Activated CD4-positive, alpha-beta T cell treated with anti-CD3 and anti-CD28 coated beads, Interleukin-10, Interleukin-2, amounts not matched to agents 100 ng/mL and 50 ng/mL, durations not matched to agents 16 hours and 8 hours (primary cell): ENCODE data around the gene RNU4-1.
"Not testable (repeated sequence)": the region's sequence is repeated elsewhere in the genome, so short reads cannot be mapped to it uniquely, and the experiment has no call there.

Experiments
- DNase-seq: peaks from one replicate; pipeline ENCODE4 v3.0.0-alpha.2; 2020

Gene RNU4-1

GRCh38 chr12:120292661-120293531 is at the start of gene RNU4-1:
RNU4-1 (minus strand) TSS chr12:120293237.
- DNase-seq: peak; percentile 96

- DNase-seq: no peak
Observed at GRCh38 chr12:120342175-120343038, 49.4 kb upstream of the RNU4-1 start.

- DNase-seq: no peak
Observed at GRCh38 chr12:120339256-120339655, 46.2 kb upstream of the RNU4-1 start.

GRCh38 chr12:120337730-120338129 is 44.7 kb upstream of the RNU4-1 start:
- no peak for DNase-seq

- DNase-seq: not testable (repeated sequence)
Observed at GRCh38 chr12:120336392-120336791, 43.4 kb upstream of the RNU4-1 start.

GRCh38 chr12:120335447-120335846 is 42.4 kb upstream of the RNU4-1 start:
- DNase-seq: peak; percentile 35

- DNase-seq: no peak
Observed at GRCh38 chr12:120332523-120332922, 39.5 kb upstream of the RNU4-1 start.

- no peak for DNase-seq
Observed at GRCh38 chr12:120332041-120332440, 39.0 kb upstream of the RNU4-1 start.

GRCh38 chr12:120331390-120331789 is 38.4 kb upstream of the RNU4-1 start:
- DNase-seq: no peak

- no peak for DNase-seq
Observed at GRCh38 chr12:120328228-120328627, 35.2 kb upstream of the RNU4-1 start.

- DNase-seq: no peak
Observed at GRCh38 chr12:120327593-120327992, 34.6 kb upstream of the RNU4-1 start, which contains the start of gene PLA2G1B. PLA2G1B (minus strand) TSS chr12:120327779; CDS start chr12:120327753, 26 bp downstream.

- DNase-seq: no peak
Observed at GRCh38 chr12:120324841-120325417, 31.9 kb upstream of the RNU4-1 start.

- DNase-seq: no peak
Observed at GRCh38 chr12:120323772-120324171, 30.7 kb upstream of the RNU4-1 start.

GRCh38 chr12:120321382-120322202 is 28.6 kb upstream of the RNU4-1 start:
- no peak for DNase-seq

GRCh38 chr12:120317224-120318105 is 24.4 kb upstream of the RNU4-1 start:
- peak; percentile 100 for DNase-seq

GRCh38 chr12:120316798-120317223 is 23.8 kb upstream of the RNU4-1 start:
- DNase-seq: no peak

- DNase-seq: peak; percentile 4
Observed at GRCh38 chr12:120314220-120314619, 21.2 kb upstream of the RNU4-1 start.

GRCh38 chr12:120301962-120302815 is 9.2 kb upstream of the RNU4-1 start, which contains the start of gene SIRT4:
SIRT4 (plus strand) TSS chr12:120302321; CDS start chr12:120303562, 1,241 bp downstream.
- DNase-seq: peak; percentile 94

- no peak for DNase-seq
Observed at GRCh38 chr12:120292411-120292660, 701 bp downstream of the RNU4-1 start.

- DNase-seq: no peak
Observed at GRCh38 chr12:120290609-120291305, 2.3 kb downstream of the RNU4-1 start.
